Tibial artery (tissue), 4 donors: ENCODE data around the gene MANEA.
A peak's percentile ranks its signal among the peaks of the same experiment; 100 is the strongest.

Experiments
- DNase-seq, 2 donors: peaks; one replicate each; pipeline ENCODE4 v3.0.0-alpha.2; 2019
- H3K27ac ChIP-seq, 2 donors: fragments of 200-600 bp; sonication (generic) in 1 of 2; 1 replicate in 1 of 2; 2 replicates in 1 of 2; pipeline ENCODE4 v1.5.1; 2018 to 2019; ENCODE audit warnings: mild to moderate bottlenecking in 1 of 2
- H3K27me3 ChIP-seq, 2 donors: fragments of 200-600 bp; sonication (generic) in 1 of 2; one replicate each; pipeline versions ENCODE4 v1.5.1 to v1.6.0; 2016 to 2019
- H3K36me3 ChIP-seq, 3 donors: fragments of 200-600 bp; sonication (generic) in 2 of 3; one replicate each; pipeline ENCODE4 v1.5.1; 2016 to 2019; ENCODE audit warnings: mild to moderate bottlenecking in 2 of 3
- H3K4me1 ChIP-seq, 4 donors: fragments of 200-600 bp; sonication (generic) in 2 of 4; 1 replicate in 3 of 4; 2 replicates in 1 of 4; pipeline ENCODE4 v1.5.1; 2016 to 2019
- H3K4me3 ChIP-seq, 2 donors: fragments of 200-600 bp; sonication (generic) in 1 of 2; 1 replicate in 1 of 2; 2 replicates in 1 of 2; pipeline ENCODE4 v1.5.1; 2018 to 2019; ENCODE audit warnings: mild to moderate bottlenecking in 2 of 2
- H3K9me3 ChIP-seq, 3 donors: fragments of 200-600 bp; sonication (generic) in 1 of 3; one replicate each; pipeline ENCODE4 v1.5.1; 2016 to 2019
- CTCF ChIP-seq, 2 experiments: fragments of 200-600 bp in 1 of 2; fragments of 450-650 bp in 1 of 2; IDR thresholded peaks; one replicate each; pipeline ENCODE4 v1.5.1; 2017 to 2019; ENCODE audit warnings: antibody characterized with exemption in 2 of 2, mild to moderate bottlenecking in 1 of 2, moderate library complexity in 1 of 2
- intact Hi-C: fragments of 100-400 bp; cut with DNase I; formaldehyde crosslinking; loops from one replicate; pipeline ENCODE4 v1.15.0; 2023; ENCODE audit warnings: low total_unique reads

MANEA gene

DNA sequence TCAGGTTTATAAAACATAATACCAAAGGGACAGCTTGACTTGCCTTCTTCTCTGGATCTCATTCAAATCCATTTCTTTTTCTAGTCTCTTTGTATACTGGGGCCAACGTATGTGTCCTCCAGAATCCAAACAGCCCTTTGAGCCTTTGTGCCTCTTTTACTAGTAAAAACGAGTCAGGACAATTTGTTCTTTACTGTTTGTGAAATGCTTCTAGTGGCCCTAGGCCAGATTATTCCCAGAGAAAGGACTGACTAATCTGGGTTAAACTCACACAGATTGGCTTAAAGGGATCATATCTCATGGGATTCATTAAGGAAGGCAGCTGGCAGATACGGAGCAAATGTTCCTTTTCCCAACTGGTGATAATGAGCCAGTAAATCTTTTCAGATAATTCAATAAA lies 32.1 kb upstream of the MANEA start:
- no peaks in the 10 kb centered on the region for H3K36me3 ChIP-seq
- peak overlapping the region; percentile 51 for H3K27ac ChIP-seq
- no peak overlapping the region for H3K4me3 ChIP-seq
- no peak for TF ChIP-seq CTCF (IDR thresholded peaks at IDR 0.05)
- no peaks in the 10 kb centered on the region for H3K27me3 ChIP-seq
- intact Hi-C loops = no loop called here
- no peaks in the 10 kb centered on the region for H3K9me3 ChIP-seq
- H3K4me1 ChIP-seq = peaks cover 0 to 24% (median 7%) of the 10 kb centered on the region in 4 donors
- peak in 1 of 2 donors; percentile 40 for DNase-seq

DNA sequence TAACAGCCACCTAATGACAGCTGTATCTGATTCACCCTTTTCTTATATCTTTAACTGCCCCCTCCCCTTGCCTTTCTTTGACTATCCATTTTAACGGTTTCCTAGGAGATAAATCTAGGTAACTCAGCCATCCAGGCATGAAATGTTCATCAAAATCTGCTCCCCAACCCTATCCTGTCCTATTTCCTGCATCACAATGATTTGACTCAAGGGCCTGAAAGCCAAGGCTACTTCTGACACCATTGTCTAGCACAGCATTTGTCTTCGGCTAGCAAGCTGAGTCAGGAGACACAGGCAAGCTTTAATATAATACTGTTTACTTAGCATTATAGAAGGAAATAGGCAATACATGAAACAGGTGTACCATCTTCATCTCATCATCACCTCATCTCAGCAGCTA lies 31.6 kb upstream of the MANEA start:
- Histone ChIP-seq H3K9me3 (no peaks in the 10 kb centered on the region), H3K36me3 (no peaks in the 10 kb centered on the region), H3K27me3 (no peaks in the 10 kb centered on the region), H3K4me1 (peaks cover 0 to 24% (median 7%) of the 10 kb centered on the region in 4 donors), H3K4me3 (no peak overlapping the region), H3K27ac (peak overlapping the region in 1 of 2 donors; percentile 51)
- intact Hi-C loops = no loop called here
- DNase-seq = no peak
- TF ChIP-seq CTCF (IDR thresholded peaks at IDR 0.05) = no peak

- DNase-seq = no peak
- no peak overlapping the region for H3K27ac ChIP-seq
- no peaks in the 10 kb centered on the region for H3K9me3 ChIP-seq
- no peak for TF ChIP-seq CTCF (IDR thresholded peaks at IDR 0.05)
- intact Hi-C loops = no loop called here
- no peaks in the 10 kb centered on the region for H3K36me3 ChIP-seq
- no peaks in the 10 kb centered on the region for H3K27me3 ChIP-seq
- H3K4me1 ChIP-seq = peaks cover 0 to 24% (median 7%) of the 10 kb centered on the region in 4 donors
- no peak overlapping the region for H3K4me3 ChIP-seq
Measured at GRCh38 chr6:95546148-95546547, 31.2 kb upstream of the MANEA start.

- TF ChIP-seq CTCF (IDR thresholded peaks at IDR 0.05) = no peak
- Histone ChIP-seq H3K9me3 (no peaks in the 10 kb centered on the region), H3K27ac (no peak overlapping the region), H3K27me3 (no peaks in the 10 kb centered on the region), H3K4me1 (peaks cover 0 to 24% (median 7%) of the 10 kb centered on the region in 4 donors), H3K36me3 (no peaks in the 10 kb centered on the region), H3K4me3 (no peak overlapping the region)
- intact Hi-C loops = no loop called here
- DNase-seq = no peak
Measured at GRCh38 chr6:95547043-95547442, 30.3 kb upstream of the MANEA start.

DNA sequence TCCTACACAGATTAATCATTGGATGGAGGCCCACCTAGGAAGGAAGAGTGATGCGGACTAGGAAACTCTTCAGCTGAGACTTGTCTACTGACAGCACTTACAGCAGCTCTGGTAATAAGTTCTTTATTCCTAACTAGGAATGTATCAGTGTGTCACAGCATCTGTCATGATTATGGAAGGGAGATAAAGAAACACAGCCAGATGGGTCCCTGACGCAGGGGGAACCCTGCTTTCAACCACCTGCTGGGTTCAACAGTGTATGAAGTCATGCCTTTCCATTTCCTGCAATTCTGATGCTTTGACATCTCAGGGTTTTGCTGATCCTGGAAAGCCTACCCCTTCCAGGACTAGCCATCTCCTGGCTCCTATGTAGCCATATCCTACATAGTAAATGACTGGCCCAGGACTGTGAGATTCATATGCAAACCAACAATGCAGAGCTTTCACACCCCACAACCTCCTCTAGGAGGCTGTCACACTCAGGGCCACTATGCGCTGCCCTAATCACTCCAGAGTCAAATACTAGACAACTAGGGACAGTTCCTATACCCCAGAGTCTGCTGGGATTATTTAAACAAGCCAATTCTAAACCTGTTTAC lies 29.0 kb upstream of the MANEA start:
- intact Hi-C loops = no loop called here
- H3K9me3 ChIP-seq = no peaks in the 10 kb centered on the region
- H3K4me3 ChIP-seq = no peak overlapping the region
- no peak for DNase-seq
- H3K27me3 ChIP-seq = no peaks in the 10 kb centered on the region
- H3K27ac ChIP-seq = no peak overlapping the region
- H3K4me1 ChIP-seq = peaks cover 0 to 23% (median 7%) of the 10 kb centered on the region in 4 donors
- no peak for TF ChIP-seq CTCF (IDR thresholded peaks at IDR 0.05)
- H3K36me3 ChIP-seq = no peaks in the 10 kb centered on the region
